Colon (tissue), 2 donors: ENCODE data around the gene AIG1.
"Not testable (repeated sequence)": the region's sequence is repeated elsewhere in the genome, so short reads cannot be mapped to it uniquely, and the experiment has no call there.

ENCODE experiments used
- FAIRE-seq: peaks from 2 replicates; lab custom pipeline; 2012; peaks lifted over from hg19 to GRCh38; lab: Jason Lieb, UNC
- donor health status: control.
- donor health status: control.

AIG1 gene

DNA sequence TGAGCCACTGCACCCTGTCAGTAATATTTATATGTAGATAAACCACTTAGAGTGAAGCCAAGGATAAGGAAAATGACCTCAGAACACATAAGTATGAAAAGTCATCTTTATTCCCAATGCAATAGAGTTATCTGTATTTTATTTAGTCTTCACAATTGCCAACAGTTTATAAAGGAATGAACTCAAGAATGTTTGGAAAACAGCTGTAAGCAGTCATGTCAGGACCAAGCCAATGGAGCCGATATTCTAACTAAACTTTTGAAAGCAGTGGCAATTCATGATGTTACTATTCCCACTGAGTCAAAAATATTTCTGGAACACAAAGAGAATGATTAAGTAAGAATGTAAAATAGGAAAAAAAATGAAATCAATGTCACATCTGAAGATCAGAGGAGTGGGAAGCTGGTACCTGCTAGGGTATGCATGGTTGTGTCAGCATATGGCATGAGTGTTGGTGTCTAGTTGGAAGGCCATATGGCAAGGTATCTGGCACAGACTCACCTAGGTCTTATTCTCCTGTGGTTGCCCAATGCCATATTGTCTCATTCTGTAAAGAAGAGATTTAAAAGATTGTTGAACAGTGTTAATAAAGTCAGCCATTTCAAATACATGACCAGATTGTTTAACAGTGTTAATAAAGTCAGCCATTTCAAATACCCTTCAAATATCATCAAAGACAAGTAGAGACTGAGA, 271.6 kb downstream of the AIG1 start:
- no peak for FAIRE-seq

DNA sequence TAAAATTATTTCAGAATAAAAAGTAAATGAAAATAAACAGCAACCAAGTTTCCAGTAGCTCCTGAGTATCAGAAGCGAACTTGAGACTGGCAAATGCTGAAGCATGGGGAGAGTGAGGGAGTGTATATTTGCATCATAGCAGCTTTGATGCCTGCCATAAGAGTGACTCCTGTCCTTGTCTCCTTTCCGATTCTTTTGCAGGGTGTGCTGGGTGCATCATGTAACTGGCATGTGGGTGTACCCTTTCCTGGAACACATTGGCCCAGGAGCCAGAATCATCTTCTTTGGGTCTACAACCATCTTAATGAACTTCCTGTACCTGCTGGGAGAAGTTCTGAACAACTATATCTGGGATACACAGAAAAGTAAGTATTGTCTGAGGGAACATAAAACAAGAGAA, 272.4 kb downstream of the AIG1 start:
- no peak for FAIRE-seq

DNA sequence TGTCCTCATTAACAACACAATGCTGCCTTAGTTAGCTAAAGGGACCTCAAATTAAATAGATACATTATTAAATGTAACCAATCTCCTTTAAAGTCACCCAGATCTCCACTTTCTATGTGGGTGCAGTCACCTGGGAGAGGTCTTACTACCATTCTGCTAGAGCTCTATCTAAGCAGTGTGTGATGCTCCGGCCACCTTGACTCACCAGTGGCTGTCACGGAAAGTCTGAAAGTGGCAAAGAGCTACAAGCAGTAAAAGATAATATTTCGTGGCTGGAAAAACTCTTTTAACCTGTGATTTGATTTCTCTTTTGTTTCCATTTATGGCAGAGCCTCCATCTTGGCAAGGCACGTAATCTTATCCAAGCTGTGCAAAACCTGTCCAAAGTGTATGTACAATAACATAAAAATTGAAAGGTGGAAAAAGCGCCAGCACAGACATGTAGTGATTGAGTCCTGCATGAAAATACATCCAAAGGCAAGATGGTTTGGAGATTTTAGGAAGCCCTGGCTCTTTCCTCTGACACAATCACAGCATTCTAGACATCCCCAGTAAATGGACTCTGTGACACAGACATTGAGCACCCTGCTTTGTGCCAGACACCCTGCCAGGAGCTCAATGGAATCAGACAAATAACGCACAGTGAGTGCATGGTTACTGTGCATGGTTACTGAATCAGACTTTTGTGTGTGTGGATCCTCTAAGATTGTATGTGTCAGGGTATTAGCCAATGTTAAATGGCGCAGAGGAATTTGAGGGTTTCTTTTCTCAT, 273.2 kb downstream of the AIG1 start:
- no peak for FAIRE-seq

DNA sequence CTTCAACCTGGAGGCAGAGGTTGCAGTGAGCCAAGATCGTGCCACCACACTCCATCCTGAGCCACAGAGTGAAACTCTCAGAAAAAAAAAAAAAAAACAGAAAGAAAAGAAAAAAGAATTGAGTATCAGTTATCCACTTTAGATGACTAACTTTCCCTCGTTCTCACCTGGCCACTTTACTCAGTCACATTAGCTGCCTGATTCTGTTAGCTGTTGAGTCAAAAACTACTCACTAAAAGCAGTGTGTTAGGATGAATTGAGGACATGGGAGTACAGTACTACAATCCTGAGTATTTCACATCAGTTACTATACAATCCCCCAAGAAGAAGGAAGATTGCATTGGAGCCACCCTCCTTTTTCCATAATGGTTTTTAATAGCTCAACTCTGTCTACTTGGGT, 275.2 kb downstream of the AIG1 start:
- FAIRE-seq, result no peak

DNA sequence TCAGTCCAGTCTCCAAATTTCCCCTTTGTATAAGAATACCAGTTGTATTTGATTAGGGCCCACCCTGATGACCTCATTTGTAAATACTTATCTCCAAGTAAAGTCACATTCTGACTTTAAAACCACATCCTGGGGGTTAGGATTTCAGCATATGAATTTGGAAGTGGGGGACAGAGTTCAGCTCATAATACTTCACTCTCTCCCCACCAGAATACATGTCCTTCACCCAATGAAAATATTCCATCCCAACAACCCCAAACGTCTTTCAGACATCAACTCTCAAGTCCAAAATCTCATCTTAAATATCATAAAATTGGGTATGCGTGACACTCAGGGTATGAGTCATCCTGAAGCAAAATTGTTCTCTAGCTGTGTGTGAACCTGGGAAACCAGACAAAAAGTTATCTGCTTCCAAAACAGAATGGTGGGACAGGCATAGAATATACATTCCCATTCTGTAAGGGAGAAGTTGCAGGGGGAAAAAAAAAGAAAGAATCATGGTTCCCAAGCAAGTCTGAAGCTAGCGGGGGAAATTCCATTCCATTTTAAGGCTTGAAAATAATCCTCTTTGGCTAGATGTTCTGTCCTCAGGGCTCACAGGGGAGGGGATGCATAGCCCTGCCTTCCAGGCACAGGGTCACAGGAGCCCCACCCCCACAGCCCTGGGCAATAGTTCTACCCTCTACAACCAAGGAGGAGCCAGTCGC, 275.9 kb downstream of the AIG1 start:
- FAIRE-seq, result no peak

DNA sequence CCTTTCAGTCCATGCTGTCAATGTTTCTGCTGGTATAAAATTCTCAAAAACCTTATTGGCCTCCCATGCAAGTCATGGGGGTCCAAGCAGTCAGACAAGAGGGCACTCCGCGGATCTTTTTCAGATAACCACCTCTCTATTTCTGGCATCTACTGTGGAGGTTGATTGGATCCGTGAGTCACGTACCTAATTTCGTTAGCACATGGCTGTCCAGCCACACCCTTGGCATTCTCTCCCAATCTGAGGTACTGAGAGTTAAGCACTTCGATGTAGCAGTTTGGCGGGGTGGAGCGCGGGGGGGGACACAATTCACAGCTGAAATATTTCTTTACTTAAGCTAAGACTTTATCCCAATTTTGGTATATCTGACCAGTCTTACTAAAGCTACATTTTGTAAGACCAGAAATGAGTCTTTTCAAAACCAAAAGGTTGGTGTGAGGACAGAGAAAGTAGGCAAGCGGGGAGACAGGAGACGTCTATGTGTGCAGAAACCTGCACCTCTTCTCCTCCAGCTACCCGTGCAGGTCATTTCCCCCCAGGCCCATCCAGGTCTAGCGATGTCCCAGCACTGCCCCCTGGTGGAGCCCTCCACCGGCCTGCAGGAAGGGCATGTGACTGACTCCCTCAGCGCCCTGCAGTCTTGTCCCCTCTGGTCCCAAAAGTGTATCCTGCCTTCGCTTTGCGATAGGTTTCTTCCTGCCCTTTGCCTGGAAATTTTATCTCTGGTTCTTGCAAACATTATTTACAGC, 276.7 kb downstream of the AIG1 start:
- FAIRE-seq, result no peak

DNA sequence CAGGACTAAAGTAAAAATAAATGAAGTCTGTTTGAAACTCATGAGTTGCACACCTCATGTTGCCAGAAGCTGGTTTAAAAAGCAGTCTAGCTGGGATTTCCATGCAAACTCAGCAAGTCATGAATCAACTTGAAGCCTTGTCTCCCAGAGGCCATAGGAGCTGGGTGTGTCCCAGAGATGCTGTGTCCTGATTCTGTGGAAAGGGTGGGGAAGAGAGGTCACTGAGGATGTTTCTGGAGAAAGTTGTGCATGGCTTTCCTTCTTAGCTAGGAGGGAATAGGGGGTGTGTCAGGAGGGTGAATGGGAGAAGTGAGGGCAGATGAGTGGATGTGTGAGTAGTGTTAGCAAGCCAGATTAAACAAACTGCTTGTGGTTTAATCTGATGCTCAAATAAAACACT, 278.5 kb downstream of the AIG1 start:
- no peak for FAIRE-seq

DNA sequence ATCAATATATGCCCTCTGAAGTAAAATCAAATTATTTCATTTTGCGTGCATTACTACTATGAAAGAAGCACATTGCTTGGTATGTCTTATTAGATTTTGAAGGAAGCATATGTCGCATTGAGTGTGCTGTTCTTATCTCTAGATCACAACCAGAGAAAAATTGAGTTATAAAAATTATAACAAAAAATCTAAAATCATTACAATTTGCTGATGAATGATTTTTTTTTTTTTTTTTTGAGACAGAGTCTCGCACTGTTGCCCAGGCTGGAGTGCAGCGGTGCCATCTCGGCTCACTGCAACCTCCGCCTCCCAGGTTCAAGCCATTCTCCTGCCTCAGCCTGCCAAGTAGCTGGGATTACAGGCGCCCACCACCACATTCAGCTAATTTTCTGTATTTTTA, 284.8 kb downstream of the AIG1 start:
- FAIRE-seq, result not testable (repeated sequence)

DNA sequence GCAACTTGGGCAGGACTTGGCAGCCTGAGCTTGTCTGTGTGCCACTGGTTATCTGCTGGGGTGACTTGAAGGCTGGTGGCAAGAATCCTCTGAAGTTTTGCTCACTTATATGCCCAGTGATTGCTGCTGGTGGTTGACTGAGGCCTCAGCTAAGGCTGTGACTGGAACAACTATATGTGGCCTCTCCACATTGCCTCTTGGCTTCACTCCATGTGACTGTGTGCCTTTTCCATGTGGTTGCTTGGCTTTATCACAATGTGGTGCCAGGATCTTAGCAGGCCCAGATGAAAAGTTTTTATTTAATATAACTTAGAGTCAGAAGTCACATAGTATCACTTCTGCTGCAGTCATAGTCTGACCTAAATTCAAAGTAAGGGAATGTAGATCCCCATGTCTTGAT, 285.3 kb downstream of the AIG1 start:
- FAIRE-seq, result no peak

DNA sequence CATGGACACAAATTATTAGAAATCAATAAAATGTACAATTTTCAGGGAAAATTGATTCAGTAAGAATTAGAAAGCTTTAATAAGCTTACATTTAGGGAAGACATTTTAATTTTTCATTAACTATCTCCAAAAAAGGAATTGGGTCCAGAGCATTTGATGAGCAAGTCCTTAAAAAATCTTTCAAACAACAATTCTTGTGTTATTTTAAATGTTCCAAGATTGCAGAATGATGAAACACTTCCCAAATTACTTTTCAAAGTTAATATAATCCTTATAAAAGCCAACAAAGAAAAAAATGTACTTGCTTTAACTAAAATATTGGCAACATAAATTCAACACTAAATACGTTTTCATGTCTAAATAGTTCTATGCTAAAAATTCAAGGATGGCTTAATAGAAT, 287.8 kb downstream of the AIG1 start:
- FAIRE-seq, result no peak

DNA sequence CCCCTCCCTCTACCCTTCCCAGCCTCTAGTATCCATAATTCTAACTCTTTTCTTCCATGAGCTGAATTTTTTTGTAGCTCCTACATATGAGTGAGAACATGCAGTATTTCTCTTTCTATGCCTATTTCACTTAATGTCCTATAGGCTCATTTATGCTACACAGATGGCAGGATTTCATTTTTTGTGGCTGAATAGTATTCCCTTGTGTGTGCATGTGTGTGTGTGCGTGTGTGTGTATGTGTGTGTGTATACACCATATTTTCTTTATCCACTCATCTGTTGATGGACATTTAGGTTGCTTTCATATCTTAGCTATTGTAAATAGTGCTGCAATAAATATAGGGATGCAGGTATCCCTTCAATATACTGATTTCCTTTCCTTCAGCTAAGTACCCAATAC, 288.8 kb downstream of the AIG1 start:
- FAIRE-seq, result no peak

DNA sequence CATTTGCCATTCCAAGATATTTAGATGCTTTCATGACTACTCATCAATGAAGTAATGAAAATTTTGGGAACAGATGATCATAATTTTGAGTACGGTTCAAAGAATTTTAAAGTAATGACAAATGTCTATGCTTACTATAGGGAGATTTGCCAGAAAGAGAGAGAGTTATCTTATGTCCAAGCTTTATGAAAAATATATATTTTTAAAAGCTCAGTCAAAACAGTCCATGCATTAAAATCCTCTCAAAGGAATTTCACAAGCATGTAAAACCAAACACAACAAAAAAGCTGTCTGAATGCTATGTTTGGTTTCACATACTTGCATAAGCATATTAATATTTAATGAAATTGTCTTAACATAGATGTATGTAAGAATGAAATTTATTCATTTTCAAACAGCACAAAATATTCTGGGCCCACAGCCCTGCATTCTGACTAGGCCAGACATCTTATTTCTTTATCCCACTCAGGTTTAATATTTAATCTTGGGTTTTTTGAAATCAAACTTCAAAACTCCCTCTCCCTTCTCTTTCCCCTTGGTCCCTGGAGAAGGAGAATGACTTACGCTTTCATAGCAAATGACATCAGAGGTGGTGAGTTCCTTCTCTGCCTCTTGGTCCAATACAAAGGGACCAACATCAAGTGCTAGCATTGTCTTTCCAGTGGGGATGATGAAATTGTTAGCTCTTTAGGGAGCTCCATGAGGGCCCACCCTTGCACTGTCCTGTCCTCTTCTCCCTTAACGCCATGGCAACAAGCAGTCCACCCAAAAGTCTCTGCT, 295.6 kb downstream of the AIG1 start:
- FAIRE-seq, result no peak

DNA sequence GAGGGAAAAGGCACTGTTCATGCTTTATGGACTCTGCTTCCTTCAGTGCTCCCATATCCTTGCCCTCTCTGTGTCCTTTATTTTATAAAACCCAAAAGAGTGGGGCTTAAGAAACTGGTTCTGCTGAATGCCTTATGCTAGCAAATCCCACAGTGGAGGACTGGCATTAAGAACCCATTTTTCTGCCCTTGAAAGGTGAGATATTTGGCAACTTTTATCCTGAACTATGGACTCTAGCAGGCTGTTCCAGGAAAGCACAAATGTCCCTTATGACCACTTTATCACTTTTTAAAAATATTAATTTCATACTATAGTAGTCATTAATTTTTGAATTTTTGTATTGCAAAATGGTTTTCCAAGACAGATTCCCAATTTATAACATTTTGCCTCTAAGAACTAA, 296.5 kb downstream of the AIG1 start:
- FAIRE-seq, result no peak

DNA sequence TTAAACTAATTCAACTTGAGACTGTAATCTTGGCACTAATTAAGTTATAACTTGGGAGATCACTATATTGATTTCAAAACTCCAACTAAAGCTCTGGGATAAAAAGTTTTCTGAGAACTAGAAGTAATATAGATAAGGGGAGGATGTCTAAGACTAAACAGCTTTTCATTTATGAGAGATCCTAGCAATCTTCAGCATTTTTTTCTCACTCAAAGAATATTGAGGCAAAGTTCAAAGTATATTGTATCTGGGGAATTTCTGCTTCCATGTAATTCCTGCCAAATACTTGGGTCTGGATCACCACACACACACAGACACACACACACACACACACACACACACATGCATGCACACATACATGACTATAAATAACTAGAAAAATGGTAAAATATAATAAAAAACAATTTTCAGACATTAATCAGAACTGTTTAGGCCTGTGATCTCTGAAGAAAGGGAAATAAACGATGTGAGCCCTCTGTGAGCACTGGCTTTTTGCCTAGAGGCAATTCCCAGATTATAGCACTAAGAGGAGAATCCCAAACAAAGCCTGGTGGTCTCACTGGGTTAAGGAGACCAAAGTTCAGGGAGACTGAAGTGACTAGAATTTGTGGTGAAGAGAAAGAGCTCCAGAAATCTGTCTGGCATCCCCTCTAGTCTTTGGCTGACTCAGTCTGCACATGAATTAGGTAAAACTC, 297.0 kb downstream of the AIG1 start:
- FAIRE-seq, result no peak

DNA sequence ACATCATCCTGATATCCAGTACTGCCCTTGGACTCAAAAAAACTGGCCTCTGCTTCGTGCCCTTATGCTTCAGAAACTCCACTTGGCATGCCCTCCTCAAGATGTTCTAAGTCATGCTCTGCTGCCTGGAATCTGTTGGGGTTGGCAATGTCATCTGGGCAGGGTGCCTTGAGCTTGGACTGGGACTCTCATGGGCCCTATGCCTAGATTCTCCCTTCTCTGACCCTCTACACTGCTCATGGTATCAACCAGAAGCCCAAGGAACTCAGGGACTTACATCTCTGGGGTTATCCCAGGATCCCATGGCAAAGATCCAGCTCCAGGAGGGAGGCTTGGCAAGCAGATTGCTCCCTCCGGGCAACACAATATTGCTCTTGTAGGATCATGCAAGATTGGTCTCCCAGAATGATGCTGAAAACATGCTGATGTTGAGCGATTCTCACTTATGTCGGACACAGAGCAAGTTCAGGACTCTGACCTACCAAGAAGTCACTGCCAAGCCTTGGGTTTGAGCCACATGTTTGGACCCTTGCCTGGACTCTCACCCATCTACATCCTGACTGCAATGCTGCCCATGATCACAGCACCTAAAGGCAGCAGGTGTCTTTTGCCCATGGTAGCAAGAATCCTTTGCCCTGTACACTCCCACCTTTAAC, 301.0 kb downstream of the AIG1 start:
- FAIRE-seq, result no peak

DNA sequence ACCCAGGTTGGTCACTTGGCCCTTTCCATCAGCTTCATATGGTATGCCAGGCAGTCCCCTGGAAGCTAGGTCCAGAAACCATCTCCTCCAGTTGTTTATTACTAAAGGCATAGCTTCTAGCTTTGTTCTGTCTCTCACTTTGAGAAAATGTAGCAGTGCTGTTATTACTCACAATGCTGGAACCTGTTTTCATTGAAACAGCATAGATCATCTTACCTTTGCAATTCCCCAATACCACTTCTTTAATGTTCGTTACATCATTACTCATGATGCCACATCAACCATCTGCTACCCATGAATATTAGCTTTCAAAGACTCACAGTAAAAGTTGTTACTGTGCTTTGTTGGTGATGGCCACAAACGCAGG, 301.5 kb downstream of the AIG1 start:
- FAIRE-seq, result no peak

DNA sequence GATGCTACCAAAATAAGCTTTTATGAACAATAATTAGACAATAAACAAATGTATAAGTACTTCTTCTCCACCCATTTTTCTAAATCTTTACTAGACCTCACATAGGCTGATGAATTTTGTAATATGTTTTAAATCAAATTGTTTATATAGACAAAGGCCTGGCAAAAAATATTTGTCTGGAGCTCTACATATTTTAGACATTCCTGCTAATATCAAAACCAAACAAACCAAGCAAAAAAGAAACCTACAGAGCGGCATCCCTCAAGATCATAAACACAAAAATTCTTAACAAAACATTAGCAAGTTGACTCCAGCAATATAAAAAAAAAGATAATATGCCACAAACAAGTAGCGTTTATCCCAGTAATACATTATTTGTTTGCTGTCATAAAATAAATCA, 302.6 kb downstream of the AIG1 start:
- FAIRE-seq, result no peak

DNA sequence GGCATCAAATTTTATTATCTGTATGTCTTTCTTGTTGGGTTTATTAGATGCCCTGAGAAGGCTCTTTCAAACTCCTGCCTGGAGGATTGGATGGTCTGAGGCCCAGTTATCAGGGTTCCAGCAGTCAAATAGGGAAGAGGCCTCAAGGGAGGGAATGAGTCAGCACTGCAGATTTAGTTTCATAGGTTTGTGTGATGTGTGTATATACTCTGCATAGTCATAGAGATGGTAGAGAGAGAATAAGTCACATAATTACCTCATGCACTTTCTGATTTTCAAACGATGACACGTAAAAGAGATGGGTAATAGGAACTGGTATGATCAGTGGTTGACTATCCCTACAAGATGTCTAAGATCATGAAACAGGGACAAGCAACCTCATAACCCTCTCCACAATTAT, 307.7 kb downstream of the AIG1 start:
- no peak for FAIRE-seq

DNA sequence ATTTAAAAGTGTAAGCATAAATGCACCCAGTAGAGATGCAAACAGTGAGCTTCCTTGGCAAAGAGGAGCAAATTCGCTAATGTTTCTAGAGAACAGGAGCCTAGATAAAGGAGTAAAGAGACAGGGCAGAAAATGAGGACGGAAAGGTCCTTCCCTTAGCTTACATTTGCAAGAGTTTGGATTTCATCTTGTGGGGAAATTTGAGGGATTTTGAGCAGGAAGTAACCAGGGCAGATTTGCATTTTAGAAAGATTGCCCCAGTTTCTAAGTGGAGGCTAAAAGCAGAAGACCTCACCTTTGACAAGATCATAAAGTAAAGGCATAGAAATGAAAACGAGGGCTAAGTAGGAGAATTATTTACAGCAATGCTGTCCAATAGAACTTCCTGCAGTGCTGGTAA, 309.3 kb downstream of the AIG1 start:
- FAIRE-seq, result no peak

DNA sequence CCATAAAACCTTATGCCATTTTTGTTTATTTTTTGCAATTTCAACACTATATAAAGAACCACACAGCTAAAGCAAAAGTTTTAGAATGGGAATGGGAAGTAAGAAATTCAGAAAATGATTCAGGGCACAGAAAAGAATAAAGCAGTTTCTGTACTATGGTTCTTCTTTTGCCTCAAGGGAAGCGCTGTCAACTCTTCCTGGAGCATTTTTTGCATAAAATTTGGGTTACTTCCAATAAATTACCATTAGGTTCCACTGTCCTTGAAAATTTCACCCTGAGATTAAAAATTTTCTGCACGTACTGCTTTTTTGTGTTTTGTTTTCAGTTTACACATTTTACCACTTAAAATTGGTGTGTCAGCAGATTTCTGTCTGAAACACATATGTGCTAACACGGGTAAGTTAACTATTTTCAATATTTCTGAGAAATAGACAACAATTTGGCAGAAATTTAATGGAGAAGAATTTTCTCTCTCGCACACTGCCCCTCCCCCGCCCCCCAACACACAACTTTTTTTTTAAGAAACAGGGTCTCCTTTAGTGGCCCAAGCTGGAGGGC, 310.2 kb downstream of the AIG1 start:
- FAIRE-seq, result no peak
